Measurements from ENCODE around the gene KDM5B. TPM values are rescaled to one million over a fixed set of nuclear protein-coding genes. Genes with fewer than 3 reads are reported as not detected.
"Not testable (repeated sequence)": the region's sequence is repeated elsewhere in the genome, so short reads cannot be mapped to it uniquely, and the experiment has no call there.

Gene KDM5B
- 46.1 and 67.4 TPM in 2 replicates for total RNA-seq

DNA sequence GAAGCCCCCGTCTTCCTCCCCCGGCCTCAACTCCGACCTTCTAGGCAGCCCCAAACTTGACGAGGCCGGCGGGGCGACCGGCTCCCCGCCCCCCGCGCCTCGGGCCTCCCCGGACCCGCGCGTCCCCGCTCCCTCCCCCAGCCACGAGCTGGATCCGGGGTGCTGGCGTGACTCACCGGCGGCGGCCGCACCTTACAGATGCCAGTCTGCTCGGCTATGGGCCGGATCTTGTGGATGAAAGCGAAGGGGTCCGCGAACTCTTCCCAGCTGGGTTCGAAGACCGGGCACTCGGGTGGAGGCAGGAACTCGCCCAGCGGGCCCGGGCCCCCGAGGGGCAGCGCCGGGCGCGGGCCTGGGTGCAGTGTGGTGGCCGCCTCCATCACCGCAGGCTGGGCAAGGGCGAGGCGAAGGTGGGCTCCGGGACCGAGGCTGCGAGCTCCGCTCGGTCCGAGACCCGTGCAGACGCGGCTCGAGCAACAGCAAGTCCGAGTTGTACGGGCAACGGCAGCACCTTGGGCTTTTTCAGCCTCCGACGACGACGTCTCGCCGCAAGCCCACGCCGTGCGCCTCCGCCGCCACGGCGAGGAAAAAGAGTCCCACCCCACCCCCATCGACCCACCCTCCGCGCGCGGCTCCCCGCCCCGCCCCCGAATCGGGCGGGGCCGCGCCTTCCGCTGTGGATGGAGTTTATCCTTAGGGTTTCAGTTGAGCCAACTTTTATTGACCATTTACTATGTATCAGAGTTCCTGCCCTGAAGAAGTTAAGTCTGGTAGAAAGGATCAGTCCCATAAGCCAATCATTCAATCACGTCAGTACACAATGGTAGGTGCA is at the start of gene KDM5B:
TSS of gene KDM5B (minus strand) at position 496 of the 832 bp plus-strand sequence. CDS start at position 380, 116 bp downstream.
- peak in 1 of 2 donors; percentile 67 for DNase-seq (ENCODE audit: low read depth in 2 of 2)

DNA sequence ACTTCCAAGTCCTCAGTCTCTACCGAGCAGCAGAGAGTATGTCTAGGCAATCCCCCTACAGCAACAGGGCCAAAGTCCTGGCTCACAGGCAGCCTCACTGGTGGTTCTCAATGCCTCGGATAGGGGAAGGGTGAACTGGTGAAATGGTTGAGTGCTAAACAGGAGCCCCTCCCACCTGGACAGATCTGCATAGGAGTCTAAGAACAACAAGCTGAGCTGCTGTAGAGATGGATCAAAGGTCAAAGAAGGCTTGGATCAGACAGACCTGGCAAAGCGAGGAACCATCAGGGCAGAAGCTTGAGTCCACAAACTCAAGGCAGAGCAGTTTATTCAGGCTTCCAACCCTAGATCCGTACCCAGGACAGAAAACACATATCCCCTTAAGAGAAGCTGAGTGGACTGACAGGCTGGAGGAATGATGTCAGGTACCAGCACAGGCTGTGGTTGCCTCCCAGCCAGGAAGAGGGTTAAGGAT is 49.0 kb upstream of the KDM5B start:
- no peak for DNase-seq (ENCODE audit: low read depth in 2 of 2)

DNA sequence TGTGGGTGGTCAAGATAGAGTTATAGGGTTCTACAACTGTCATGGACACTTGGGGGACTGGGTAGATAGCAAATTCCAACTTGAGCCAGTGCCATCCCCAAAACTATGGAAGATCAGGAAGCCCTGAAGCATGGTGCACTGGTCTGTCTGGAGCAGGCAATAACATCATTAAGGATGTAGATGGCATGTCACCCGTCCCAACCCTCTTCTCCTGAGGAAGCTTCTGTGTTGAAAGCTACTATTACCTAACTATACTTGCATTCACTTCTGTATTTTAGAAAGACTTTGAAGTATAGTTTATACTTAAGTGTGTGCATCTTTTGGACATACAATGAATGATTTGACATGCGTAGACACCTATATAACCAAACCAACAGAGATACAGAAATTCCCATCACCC is 47.8 kb upstream of the KDM5B start:
- no peak for DNase-seq (ENCODE audit: low read depth in 2 of 2)

DNA sequence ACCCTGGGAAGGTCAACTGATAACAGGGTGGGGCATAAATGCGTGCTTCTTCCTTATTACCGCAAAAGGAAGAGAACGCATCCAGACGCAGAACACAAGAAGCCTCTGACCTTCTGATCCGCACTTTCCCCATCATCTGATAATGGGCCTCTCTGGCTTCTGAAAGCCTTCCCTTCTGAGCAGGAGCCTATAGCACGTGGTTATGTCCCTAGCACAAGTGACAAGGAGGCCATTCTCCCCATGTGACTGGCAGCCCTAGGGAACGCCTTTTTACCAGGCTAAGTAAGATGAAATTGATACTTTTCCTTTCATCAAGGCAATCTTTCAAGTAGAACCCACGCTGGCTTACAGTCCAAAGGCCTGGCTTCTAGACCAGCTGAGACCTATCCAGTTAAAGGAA is 46.6 kb upstream of the KDM5B start:
- DNase-seq (ENCODE audit: low read depth in 2 of 2) = no peak

DNA sequence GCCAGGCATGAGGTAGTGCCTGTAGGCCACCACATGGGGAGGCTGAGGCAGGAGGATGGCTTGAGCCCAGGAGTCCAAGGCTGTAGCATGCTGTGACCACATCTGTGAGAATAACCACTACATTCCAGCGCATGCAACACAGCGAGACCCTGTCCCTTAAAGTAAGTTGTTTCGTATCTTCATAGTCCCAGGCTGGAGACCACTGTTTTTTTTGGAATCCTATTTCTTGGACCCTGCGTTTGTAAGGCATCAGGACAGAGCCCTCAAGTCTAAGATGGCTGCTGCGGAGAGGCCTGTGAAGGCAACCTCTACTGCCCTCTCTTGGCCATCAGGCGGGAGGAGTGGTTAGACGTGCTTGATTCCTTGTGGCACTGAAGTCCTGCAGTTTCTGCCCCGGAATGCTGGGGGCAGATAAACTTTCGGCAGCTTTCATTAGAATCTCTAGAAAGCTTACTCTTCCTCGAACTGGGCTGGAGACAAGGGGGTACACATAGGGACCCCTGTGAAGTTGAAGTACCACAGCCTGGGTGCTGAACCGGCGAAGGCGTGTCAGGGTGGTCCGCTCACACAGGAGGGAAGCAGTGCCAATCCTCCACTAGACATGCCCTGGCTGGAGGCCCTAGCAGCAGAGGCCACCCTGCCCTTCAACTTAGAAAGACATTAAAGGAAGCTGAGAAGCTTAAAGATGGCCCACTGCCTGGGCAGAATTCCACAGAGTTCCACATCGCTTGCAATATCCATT is 44.1 kb upstream of the KDM5B start:
- DNase-seq (ENCODE audit: low read depth in 2 of 2) = peak in 1 of 2 donors; percentile 62

DNA sequence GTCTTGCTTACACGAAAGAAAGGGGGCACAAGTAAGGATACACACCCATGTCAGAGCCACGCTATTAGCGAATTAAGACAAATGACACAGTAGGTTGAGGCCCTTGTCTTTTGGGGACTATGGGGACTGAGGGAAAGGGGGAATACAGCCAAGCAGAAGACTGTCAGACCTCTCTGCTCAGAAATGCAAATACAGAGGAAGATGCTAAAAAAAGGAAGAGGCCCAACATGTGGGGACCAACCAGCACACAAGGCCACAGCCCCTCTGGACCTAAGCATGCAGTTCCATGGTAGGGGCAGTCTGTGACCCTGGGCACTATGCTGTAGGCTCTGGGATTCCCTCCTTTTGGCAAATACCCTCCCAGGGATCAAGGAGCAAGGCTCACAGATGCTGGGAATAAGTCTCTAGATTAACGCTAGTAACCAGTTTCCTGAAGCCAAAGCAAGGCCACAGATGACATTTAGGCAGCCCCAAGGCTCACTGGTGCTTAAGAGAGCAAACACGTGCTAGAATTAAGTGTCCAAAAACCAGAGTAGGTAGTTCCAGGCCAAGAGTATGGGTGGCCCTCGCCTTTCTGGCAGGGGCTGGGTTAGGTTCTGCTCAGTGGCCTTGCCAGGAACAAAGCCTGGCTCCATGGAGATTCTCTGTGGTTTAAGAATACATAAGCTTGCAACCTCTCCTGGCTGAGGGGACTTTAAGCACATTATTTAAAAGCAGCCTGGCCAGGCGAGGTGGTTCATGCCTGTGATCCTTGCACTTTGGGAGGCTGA is 42.6 kb upstream of the KDM5B start:
- DNase-seq (ENCODE audit: low read depth in 2 of 2) = no peak

DNA sequence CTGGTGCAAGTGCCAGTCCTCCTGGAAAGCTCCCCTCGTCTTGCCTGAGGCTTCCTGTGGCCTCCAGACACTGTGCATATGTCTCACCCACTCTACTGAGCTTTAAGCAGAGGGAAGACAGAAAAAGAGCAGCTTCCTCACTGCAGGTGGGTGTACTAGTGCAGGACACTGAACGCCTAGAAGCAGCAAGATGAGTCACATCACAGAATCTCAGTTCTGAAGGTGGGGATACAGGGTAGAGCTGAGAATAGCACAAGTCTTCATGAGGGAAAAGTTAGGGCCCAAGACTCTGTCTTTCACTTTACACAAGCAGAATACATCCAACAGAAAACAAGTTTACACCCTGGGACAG is 39.9 kb upstream of the KDM5B start:
- DNase-seq (ENCODE audit: low read depth in 2 of 2) = no peak

DNA sequence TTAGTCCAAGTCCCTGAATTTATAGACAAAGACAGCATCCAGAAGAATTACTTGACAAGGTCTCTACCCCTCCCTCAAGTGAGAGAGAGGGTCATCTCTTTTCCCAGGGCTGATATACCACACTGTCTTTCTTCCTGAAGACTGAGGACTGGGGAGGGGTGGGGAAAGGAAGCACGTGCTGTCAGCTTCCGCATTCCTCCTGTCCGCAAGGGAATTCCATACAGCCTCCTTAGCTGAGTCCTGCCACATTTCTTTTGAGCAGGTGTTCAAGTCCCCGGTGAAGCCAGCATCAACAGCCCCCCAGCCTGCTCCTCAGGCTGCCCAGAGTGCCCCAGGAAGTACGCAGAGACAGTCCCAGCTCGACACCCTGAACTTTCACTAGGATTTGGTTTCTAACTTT is 36.7 kb upstream of the KDM5B start:
- DNase-seq (ENCODE audit: low read depth in 2 of 2) = no peak

DNA sequence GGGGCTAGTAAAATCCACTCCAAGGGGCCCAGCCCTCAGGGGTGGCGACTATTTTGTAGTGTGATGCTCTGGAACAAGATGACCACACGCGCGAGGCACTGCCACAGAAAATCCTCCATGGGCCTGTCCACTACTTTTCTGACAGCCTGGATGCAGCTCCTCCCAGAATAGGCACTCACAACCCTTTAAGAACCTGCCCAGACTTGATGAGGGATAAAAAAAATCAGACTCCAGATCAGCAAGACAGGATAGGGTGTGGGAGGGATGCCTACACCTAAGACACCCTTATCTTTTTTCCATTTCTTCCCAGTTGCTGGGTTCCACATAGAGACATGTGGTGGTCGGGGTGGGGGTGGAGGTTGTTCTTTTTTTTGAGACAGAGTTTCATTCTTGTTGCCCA is 36.0 kb upstream of the KDM5B start:
- DNase-seq (ENCODE audit: low read depth in 2 of 2) = no peak

DNA sequence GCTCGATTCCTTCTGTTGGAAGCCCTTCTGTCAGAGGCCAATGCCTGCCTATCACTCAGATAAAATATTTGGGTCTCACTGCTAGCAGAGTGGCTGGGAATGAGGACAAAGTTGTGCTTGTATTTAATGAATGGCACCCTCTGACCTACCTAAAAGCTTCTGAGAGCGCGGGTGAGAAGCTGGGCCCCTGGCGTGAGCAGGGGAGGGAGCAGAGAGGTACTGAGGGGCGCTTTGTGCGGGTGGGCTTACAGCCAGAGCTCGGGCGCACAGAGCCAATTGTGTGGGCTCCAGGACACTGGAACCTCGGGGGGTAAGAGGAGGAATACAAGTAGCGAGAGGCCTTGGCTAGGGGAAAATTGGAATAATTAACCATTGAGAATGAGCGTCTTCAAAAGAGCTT is 34.9 kb upstream of the KDM5B start:
- no peak for DNase-seq (ENCODE audit: low read depth in 2 of 2)

DNA sequence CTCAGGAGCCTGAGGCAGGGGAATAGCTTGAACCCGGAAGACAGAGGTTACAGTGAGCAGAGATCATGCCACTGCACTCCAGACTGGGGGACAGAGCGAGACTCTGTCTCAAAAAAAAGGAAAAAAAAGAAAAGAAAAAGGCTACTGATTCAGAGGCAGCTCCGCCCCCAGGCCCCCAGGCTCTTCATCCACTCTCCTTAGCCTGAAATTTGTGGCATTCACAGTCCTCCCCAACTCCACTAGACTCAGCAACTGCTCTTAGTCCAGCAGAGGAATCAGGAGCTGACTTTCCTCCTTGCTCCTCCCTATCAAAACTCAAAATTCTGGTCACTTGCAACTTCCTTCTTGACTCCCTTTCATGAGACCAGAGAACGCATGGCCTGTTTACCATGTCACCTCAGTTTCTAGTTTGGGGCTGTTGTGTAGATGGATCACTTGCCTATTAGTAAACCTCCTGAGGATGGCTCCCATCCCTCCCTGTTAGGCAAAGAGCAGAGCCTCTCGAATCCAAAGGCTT is 29.6 kb upstream of the KDM5B start:
- DNase-seq (ENCODE audit: low read depth in 2 of 2) = no peak

DNA sequence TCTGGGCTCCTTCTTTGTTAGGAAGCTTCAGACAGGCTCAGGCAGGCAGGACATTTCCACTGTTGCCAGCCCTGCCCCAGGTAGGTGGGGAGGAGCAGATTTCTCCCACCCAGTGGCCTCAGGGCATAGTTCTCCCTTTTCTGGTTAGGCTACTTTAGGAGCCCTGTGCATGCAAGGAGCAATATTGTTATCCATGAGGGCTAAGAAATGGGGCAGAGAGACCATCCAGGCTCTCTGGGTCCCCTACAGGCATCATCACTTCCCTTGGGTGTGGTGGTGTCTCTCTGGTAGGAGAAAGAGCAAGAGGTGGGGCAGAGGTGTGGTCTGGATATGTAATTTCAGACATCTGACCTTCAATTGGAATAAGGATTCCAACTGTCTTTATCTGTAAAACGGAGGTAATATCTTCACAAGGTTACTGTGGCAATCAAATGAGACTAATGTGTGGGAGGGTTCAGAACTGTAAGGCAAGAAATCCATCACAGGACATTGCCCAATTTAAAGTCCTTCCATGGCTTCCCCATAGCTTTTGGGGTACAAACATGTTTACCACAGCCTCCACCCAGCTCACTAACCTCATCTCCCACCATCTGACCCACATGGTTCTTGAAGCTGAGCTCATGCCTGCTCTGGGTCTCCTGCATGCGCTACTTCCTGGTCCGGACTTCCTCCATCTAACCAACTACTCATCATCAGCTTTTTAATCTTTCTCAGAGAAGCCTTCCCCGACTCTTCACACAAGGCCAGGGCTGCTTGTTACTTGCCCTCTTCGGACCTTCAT is 28.6 kb upstream of the KDM5B start:
- no peak for DNase-seq (ENCODE audit: low read depth in 2 of 2)

DNA sequence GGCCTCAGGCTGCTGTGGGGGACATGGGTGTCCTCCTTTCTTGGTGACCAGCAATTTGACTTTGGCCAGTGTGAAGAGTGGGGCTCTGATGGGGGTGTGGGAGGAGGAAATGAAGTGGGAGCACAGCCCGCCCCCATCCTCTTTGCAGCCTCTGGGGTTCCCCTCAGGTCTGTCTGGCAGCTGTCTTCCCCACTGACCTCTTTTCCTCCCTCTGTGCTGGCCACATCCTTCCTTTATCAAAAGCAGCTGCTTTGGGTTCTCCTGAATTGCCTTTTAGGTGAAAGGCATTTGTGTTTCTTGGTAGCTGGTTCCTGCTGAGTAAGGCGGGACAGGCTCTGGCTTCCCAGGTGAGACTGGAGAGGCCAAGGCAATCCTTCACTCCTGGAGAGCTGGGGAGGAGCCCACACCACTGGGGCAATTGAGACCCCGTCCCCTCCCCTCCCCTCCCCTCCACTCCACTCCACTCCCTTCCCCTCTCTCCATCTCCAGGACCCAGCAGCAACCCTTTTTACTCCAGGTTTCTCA is 27.4 kb upstream of the KDM5B start:
- DNase-seq (ENCODE audit: low read depth in 2 of 2) = no peak

DNA sequence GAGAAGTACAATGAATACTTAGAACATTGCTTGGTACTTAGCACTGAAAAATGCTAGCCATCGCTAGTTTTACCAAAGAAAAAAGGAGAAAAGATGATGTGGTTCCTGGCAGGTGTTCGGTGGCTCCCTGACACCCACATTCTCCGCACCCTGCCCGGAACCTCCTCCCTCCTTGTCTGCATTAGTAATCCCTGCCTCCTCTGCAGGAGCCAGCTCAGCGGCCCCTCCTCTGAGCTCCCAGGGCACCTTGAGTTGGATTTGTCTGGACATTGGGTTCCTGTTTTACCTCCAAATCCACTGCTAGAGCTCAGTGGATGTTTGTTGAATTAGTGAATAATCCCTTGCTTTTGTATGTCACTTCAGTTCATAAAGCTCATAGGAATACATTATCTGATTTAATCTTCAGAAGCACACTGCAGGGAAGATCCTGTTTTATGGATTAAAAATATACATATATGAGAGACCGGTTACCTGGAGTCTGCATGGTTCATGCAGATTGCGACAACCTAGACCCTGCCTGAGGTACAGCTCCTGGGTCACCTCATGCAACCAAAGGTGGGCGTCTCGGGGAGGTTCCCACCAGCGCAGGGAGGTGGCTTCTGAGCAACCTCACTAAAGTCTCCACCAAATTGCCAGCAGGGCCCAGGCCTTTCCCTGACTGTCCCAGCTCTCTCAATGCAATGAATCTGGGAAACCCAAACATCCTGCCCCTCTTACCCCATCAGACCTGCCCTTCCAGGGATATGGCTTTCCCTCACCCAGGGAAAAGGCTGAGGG is 26.7 kb upstream of the KDM5B start:
- DNase-seq (ENCODE audit: low read depth in 2 of 2) = no peak

DNA sequence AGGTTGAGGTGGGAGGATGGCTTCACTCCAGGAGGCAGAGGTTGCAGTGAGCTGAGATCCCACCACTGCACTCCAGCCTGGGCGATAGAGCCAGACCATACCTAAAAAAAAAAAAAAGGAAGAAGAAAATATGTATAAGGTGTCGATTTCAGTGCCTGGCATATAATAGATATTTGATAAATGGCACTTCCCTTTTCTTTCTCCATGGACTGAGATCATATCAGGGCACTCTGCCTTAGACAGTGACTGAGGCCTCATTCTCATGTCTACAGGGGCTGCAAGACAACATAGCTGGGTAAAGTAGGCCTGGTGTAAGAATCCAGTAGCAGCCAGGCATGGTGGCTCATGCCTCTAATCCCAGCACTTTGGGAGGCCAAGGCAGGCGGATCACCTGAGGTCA is 23.7 kb upstream of the KDM5B start:
- no peak for DNase-seq (ENCODE audit: low read depth in 2 of 2)

DNA sequence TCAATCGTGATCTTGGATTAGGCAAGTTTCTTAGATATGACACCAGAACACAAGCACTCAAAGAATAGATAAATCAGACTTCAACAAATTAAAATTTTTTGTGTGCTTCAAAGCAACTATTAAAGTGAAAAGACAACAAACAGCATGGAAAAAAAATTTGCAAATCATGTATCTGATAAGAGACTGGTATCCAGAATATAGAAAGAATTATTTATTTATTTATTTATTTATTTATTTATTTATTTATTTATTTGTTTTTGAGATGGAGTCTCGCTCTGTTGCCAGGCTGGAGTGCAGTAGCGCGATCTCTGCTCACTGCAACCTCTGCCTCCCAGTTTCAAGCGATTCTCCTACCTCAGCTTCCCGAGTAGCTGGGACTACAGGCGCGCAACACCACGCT is 21.0 kb upstream of the KDM5B start:
- not testable (repeated sequence) for DNase-seq (ENCODE audit: low read depth in 2 of 2)

DNA sequence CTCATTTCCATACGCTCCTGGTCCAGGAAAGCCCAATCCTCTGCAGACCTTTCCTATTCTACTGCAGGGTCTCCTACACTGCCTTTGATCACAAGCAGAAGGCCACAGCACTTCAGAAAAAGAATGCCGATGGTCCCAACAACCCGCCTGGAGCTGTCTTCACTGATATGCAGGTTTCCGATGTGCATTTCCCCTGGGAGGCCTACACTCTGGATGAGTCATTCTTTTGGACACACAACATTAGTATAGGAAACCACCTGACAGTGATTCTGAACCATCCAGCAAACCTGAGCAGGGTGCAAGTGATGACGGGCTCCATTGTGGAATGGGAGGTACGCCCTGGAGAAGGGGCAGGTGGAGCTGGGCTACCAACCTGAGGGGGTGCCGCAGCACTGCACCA is 17.5 kb upstream of the KDM5B start:
- DNase-seq (ENCODE audit: low read depth in 2 of 2) = no peak

DNA sequence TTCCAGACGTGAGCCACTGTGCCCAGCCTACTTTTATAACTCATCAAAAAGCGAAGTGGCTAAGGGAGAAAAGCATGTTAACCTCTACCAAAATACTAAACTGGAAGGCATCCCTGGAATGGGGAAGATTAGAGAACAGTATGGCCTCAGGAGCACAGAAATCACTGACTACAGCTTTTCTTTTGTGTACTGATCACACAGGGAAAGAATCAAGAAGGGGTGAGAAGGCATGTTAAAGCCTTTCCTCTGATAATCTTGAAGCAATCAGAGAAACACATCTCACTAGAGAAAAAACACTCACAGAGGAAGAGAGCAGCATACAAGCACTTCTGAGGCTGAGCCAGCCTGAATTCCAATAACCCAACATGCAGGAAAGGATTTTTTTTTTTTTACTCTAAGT is 13.2 kb upstream of the KDM5B start:
- no peak for DNase-seq (ENCODE audit: low read depth in 2 of 2)

DNA sequence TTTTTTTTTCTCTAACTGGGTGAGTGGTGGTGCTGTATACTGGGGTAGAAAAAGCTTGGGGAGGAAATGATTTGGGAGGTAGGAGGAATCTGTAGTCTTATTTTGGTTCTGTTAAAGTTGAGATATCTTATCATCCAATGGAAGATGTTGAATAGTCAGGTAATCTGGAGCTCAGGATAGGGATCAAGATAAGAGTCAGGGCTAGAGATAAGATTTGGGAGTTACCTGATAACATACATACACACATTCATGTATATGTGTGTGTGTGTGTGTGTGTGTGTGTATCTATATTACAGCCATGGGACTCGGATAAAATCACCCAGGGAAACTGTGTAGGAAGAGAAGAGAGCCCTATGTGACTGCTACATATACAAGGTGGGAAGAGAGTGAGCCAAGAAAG is 10.6 kb upstream of the KDM5B start:
- DNase-seq (ENCODE audit: low read depth in 2 of 2) = no peak

DNA sequence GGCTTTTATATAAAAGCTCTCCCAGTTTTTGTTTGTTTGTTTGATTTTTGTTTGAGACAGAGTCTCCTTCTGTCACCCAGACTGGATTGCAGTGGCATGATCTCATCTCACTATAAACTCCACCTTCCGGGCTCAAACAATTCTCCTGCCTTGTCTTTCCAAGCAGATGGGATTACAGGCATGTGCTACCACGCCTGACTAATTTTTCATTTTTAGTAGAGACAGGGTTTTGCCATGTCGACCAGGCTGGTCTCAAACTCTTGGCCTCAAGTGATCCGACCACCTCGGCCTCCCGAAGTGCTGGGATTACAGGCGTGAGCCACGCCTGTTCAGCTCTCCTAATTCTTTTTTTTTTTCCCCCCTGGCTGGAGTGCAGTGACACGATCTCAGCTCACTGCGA is 6.9 kb upstream of the KDM5B start:
- DNase-seq (ENCODE audit: low read depth in 2 of 2) = no peak

Data from dermis microvascular lymphatic vessel endothelial cell (primary cell).